Astrocyte (in vitro differentiated cells and primary cell): ENCODE results near the gene UTRN.

Experiments used
- EZH2 ChIP-seq: IDR thresholded peaks from 2 replicates; pipeline ENCODE4 v1.6.1; 2012; ENCODE audit warnings: mild to moderate bottlenecking, low read length, inconsistent platforms; ENCODE audit not compliant: insufficient read depth
- TF ChIP-seq, protein P1 (sequence below): IDR thresholded peaks from 2 replicates; pipeline ENCODE4 v1.5.1; 2011; ENCODE audit warnings: low read depth, mild to moderate bottlenecking, inconsistent platforms, low read length, moderate library complexity; ENCODE audit not compliant: insufficient read depth

DNA sequence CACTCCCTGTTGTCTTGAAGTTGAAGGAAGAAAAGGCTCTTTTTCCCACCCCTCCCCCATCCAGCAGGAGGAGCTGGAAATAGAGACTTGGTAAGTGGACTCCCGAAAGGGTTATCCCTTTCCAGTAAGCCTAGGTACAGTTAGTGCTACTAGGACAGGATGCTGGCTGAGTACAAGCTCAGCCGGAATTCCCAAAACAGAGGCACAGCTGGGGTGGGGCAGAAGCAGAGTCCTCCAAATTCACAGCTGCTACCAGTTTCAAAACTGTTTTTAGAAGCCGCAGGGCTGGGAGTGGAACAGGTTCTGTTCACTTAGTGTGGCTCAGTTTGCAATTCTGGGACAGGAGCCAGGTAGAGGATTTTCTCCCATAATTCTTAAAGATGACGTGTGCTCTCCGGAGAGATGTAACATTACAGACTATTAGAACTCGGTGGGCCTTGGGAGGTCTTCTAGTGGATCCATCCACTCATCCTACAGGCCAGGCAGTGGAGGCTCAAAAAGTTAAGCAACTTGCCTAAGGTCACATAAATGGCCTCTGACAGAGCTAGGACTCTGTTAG is 19.0 kb upstream of the UTRN start:
- TF ChIP-seq, protein P1, sequence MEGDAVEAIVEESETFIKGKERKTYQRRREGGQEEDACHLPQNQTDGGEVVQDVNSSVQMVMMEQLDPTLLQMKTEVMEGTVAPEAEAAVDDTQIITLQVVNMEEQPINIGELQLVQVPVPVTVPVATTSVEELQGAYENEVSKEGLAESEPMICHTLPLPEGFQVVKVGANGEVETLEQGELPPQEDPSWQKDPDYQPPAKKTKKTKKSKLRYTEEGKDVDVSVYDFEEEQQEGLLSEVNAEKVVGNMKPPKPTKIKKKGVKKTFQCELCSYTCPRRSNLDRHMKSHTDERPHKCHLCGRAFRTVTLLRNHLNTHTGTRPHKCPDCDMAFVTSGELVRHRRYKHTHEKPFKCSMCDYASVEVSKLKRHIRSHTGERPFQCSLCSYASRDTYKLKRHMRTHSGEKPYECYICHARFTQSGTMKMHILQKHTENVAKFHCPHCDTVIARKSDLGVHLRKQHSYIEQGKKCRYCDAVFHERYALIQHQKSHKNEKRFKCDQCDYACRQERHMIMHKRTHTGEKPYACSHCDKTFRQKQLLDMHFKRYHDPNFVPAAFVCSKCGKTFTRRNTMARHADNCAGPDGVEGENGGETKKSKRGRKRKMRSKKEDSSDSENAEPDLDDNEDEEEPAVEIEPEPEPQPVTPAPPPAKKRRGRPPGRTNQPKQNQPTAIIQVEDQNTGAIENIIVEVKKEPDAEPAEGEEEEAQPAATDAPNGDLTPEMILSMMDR, result no peak
- TF ChIP-seq EZH2, result no peak
